ENCODE measurements around the gene ADCY7.
A peak's percentile ranks its signal among the peaks of the same experiment; 100 is the strongest.
"Not testable (repeated sequence)": the region's sequence is repeated elsewhere in the genome, so short reads cannot be mapped to it uniquely, and the experiment has no call there.

ADCY7 gene

GRCh38 chr16:50316102-50316847 lies 49.9 kb downstream of the ADCY7 start:
- no peak for DNase-seq

- DNase-seq: no peak
Observed at GRCh38 chr16:50316848-50317630, 50.7 kb downstream of the ADCY7 start.

DNA sequence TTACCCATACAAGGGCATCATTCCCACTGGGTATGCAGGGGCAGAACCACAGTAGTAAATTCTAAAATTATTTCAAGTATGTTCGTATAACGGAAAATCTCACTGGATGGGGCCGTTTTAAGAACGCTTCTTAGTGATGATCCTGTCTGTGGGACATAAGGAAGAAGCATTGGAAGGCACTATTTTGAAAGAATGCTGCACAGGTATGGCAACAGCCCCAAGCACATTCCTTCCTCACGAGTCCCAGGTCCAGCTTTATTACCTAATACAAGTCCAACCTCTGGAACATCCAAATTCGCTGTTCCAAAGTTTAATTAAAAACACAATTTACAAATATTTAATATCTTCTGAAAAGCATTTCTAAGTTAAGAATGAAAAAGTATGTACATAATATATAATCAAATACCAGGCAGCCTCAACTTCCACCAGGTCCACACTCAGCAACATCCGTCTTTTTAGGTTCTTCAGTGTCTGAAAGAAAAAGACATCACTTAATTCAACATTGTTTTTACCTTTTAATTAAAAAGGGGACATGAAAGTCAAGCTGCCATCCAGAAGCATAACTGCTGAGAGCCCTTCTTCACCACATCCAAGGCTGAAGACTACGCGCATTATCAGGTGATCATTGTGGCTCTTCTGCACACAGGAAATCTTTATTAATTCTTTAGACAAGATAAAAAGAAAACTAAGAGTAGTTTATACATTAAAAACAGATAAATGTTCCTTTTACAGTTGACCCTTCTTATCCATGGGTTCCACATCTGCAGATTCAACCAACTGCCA lies 52.6 kb downstream of the ADCY7 start:
- no peak for DNase-seq

- DNase-seq: no peak
Observed at GRCh38 chr16:50320310-50320709, 54.0 kb downstream of the ADCY7 start.

- no peak for DNase-seq
Observed at GRCh38 chr16:50322333-50322732, 56.0 kb downstream of the ADCY7 start.

DNA sequence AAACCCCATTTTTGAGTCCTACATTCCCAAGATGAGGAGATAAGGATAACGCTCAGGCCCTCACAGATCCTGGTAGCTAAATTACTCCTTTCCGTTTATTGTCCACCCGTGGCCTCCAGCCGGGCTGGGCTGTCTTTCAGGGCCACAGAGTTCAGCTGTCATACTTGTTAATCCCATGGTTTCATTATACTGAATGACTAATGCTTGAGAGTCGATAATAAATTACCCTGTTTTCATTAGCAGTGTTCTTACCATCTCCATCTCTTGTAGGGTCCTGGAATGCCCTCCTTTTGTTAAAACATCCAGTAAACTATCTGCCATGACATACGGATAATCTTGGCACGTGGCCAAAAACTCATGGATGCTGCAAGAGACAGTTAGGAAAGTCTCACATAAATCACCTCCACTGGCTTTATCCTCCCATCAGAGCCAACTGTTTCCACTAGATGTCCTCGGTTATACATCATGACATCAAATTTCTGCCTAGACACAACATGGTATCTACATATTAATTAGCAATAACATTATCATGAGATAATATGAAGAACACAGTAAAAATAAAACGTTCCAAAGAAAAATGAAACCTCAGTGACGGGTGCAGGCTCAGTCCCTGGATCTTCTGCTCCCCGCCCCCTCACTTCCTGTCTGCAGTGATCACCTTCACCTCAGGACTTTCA lies 57.1 kb downstream of the ADCY7 start:
- DNase-seq: no peak

GRCh38 chr16:50324345-50324744 lies 58.0 kb downstream of the ADCY7 start:
- no peak for DNase-seq

DNA sequence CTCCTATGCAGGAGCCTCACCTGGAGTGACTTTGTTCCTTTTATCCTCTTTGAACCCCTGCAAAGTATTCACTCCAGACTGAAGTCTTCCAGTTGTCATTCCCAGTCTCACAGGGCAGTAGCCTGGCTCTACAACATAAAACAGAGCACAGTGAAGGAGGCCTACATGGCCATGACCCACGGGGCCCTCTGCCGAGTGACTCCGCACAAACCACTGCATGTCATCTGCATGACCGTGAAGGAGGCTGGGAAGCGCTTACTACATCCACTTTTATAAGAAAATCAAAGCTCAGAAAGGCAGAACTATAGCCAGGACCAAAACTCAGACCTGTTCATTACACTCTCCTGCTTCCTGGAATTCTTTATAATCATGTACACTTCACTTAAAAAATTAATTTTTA lies 59.9 kb downstream of the ADCY7 start:
- no peak for DNase-seq

DNA sequence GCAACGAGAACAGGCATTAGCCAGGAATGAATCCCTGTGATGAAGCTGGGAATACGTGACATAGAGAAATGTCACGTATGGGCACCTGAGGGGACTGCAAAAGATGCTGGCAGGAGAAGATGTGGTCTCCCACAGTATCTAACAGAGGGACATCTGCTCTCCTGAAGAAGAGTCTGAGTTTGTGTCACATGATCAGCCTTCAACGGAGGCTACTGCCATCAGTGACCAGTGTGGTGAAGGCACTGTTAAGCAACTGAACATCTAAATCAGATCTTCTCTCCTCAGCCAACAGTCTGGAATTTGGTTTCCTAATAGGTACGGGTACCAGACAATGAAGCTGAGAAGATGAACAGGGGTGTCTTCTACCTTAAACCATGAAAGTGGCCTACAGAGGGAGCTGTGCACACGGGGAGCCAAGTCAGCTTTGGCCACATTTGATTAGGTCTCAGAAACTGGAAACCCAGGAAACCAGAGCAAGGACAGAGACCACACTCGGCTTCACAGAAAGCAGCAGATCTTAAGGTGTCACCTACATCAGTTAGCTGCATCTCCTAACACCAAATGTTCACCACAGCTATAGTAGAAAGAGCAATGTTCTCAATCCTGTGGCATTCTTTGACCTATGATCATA lies 60.6 kb downstream of the ADCY7 start:
- DNase-seq: peak; percentile 44

DNA sequence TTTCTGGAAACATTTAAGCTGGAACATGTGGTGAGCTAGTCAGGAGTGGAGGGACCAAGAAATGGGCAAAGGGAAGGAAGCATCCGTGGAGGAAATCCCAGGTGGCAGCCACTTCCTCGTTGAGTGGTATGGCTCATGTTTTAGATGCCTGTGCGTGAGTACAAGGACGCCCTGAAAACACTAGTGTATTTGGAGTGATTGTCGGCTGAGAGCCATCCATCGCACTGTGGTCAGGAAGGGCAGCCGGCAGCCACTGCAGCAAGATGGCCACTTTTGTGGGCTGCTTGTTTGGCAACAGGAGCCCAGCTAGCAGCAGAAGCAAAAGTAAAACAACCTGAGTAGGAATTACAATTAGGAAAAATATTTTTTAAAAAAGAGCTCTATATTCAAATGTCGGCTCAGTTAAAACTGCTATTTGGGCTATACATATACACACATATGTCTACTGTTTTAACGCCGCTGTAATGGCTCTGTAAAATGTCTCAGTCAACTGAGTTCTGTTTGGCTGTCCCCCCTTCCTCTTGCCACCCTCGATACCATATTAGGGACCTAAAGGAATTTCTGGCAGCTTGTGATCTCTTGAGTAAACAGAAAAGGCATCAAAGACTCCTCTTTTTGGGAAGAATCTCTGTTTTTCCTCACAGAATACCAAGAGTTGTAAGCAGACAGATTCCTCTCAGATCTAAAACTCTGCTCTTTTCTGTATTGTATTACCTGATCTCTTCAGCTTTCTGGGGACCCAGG lies 63.3 kb downstream of the ADCY7 start:
- DNase-seq: no peak

DNA sequence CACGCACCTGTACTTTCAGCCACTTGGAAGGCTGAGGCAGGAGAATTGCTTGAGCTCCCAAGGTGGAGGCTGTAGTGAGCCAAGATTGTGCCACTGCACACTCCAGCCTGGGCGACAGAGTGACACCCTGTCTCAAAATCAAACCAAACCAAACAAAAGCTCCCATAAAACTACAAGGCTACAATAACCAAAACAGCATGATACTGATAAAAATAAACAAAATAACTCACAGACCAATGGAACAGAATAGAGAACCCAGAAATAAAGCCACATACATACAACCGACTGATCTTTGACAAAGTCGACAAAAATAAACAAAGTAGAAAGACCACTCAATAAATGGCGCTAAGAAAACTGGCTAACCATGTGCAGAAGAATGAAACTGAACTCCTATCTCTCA lies 65.2 kb downstream of the ADCY7 start:
- DNase-seq: no peak

- no peak for DNase-seq
Observed at GRCh38 chr16:50332599-50332998, 66.2 kb downstream of the ADCY7 start.

- DNase-seq: no peak
Observed at GRCh38 chr16:50334106-50334975, 68.0 kb downstream of the ADCY7 start.

- no peak for DNase-seq
Observed at GRCh38 chr16:50335196-50335958, 69.0 kb downstream of the ADCY7 start.

- no peak for DNase-seq
Observed at GRCh38 chr16:50336884-50337283, 70.5 kb downstream of the ADCY7 start.

DNA sequence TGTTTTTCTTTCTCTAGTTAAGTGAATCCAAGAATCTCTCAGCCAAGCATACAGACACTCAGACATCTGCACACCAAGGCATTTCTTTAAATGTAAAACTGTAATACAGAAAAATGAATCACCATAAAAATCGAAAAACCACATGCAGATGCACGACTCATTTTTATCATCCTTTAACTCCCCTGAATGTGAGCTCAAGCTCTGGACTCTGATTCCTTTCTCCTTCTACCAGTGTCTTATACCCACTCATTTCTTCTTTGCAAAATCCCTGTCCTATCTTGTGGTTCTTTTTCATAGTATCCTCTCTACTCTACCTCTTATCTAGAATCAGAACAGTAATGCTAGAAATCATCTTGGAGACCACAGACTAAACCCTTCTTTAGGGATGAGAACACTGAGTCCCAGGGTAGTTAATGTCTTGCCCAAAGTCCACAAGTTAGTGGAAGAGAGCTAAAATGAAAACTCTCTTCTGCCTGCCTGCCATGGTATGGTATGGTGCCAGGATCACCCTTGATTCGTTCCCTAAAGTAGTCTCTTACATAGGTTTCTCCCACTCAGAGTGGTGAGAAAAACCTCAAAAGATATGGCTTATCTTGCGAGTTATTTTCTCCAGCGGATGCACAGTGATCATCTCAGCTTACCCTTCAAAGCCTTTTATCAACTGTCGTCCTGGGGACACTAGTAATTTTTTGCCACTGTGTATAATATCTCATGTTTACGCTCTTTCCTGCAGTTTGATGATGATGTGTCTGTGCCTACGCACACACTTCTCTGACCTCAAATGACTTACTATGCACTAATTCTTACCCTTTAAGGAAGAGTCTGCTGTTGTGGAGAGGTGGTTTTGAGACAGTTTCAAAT lies 72.2 kb downstream of the ADCY7 start:
- DNase-seq: no peak

GRCh38 chr16:50340578-50340977 lies 74.2 kb downstream of the ADCY7 start:
- no peak for DNase-seq

DNA sequence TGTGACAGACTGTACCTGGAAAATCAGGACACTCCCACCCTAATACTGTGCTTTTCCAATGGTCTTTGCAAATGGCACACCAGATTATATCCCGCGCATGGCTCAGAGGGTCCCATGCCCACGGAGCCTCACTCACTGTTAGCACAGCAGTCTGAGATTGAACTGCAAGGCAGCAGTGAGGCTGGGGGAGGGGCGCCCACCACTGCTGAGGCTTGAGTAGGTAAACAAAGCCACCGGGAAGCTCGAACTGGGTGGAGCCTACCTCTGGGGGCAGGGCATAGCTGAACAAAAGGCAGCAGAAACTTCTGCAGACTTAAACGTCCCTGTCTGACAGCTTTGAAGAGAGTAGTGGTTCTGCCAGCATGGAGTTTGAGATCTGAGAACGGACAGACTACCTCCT lies 77.2 kb downstream of the ADCY7 start:
- not testable (repeated sequence) for DNase-seq

DNA sequence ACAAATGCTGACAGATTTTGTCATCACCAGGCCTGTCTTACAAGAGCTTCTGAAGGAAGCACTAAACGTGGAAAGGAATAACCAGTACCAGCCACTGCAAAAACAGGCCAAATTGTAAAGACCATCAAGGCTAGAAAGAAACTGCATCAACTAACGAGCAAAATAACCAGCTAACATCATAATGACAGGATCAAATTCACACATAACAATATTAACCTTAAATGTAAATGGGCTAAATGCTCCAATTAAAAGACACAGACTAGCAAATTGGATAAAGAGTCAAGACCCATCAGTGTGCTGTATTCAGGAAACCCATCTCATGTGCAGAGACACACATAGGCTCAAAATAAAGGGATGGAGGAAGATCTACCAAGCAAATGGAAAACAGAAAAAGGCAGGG lies 78.9 kb downstream of the ADCY7 start:
- not testable (repeated sequence) for DNase-seq

All from activated T-cell treated with anti-CD3 and anti-CD28 coated beads for 4 hours (primary cell).